ENCODE results near the gene AVPI1.
A peak's percentile ranks its signal among the peaks of the same experiment; 100 is the strongest.

Gene AVPI1

DNA sequence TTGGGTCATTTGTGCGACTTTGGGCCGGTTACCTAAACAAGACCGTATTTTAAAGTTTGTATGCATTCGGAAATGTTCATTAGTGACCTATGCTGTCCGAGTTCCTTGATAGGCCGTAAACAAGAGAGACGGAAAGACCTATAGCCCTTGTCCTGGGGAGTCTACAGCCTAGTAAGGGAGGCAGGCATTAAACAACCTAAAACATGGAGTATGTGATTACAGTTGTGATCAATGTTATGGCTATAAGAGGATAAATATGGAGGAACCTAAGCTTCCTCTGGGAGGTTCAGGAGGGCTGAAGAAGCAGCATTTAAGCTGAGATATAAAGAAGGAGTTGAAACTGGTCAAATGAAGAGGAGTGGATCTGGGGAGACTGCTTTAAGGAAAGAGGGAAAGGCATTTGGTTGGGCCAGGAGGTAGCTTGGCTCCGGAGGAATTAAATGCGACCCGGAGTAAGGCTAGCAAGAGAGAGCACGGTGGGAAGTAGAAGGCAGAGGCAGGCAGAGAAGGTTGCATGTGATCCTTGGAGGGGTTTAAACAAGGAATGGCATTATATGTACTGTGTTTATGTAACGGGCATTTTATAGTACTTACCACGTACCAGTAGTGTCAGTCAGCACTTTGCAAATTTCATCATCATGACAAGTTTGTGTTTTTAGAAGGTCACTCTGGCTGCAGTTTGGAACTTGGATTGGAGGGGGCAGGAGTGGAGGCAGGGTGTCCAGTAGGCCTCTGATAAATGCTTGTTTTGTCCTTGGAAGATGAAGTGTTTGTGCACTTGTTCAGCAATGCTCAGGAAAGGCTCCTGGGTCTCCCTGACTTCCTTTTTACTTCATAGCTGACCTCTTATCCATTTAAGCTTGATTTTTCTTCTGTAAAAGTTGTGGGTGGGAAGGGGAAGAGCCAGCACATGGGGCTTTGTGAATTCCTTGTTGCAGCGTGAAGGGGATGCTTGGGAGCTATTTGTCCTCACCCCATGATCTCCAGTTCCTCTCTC lies 1.0 kb upstream of the AVPI1 start:
- Histone ChIP-seq H3K36me3 (replicated peaks; ENCODE audit: low read depth, low read length) (no peaks in the 10 kb centered on the region), H3K9ac (ENCODE audit: low read length) (peak overlapping the region; percentile 74), H4K20me1 (ENCODE audit: insufficient read depth, low read length) (no peaks in the 10 kb centered on the region), H3K27me3 (ENCODE audit: low read depth, low read length) (no peaks in the 10 kb centered on the region), H3K27ac (ENCODE audit: low read length) (no peak overlapping the region), H3K4me1 (ENCODE audit: low read length) (peaks cover 9% of the 10 kb centered on the region), H3K4me3 (ENCODE audit: low read length) (peak overlapping the region; percentile 80), H3K9me3 (ENCODE audit: insufficient read depth, low read length) (no peaks in the 10 kb centered on the region), H3K4me2 (ENCODE audit: low read length) (peak overlapping the region; percentile 95), H3K79me2 (ENCODE audit: low read length) (no peaks in the 10 kb centered on the region), H2AFZ (ENCODE audit: low read depth, low read length) (peak overlapping the region; percentile 96)
- TF ChIP-seq CTCF (IDR thresholded peaks at IDR 0.05; ENCODE audit: low read depth, low read length) (no peak), EZH2phosphoT487 (IDR thresholded peaks at IDR 0.05; ENCODE audit: low read depth) (no peak)

DNA sequence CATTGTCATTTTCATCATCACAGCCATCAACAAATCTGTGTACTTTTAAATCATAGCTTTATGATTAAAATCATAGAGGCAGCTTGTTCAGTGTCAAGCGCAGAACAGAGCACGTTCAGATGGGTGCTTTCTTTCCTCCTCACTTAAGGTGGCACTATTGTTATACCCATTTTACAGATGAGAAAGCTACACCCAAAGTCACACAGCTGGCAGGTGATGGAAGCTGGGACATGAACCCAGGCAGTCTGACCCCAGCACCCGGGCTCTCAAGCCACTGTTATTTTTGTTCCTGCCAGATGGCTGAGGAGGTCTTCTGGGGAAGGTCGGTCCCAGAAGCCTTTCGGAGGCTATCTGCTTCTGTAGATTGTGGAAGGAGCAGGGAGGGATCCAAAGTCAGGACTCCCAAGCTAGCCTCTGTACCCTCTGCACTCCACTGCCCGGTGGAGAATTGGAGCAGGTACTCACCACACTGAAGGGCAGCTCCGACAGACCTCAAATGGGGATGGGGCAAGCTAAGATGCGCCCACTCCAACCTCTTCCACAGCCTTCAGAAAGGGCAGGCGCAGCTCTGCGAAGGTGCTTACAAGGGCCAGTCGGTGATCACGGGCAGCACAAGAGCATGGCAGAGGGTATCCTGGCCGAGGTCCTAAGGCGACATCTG lies 610 bp downstream of the AVPI1 start:
- Histone ChIP-seq H3K27ac (ENCODE audit: low read length) (no peak overlapping the region), H2AFZ (ENCODE audit: low read depth, low read length) (peak overlapping the region; percentile 83; the same call in 1 of the 2 replicates), H3K36me3 (replicated peaks; ENCODE audit: low read depth, low read length) (no peaks in the 10 kb centered on the region), H3K4me1 (ENCODE audit: low read length) (peaks cover 9% of the 10 kb centered on the region), H3K27me3 (ENCODE audit: low read depth, low read length) (no peaks in the 10 kb centered on the region), H3K9ac (ENCODE audit: low read length) (peak overlapping the region; percentile 48), H3K4me3 (ENCODE audit: low read length) (peak overlapping the region; percentile 80), H3K9me3 (ENCODE audit: insufficient read depth, low read length) (no peaks in the 10 kb centered on the region), H4K20me1 (ENCODE audit: insufficient read depth, low read length) (no peaks in the 10 kb centered on the region), H3K79me2 (ENCODE audit: low read length) (no peaks in the 10 kb centered on the region), H3K4me2 (ENCODE audit: low read length) (peak overlapping the region; percentile 95)
- TF ChIP-seq EZH2phosphoT487 (IDR thresholded peaks at IDR 0.05; ENCODE audit: low read depth) (no peak), CTCF (IDR thresholded peaks at IDR 0.05; ENCODE audit: low read depth, low read length) (peak; percentile 18; the same call in 1 of the 2 replicates)

- Histone ChIP-seq H3K27me3 (ENCODE audit: low read depth, low read length) (no peaks in the 10 kb centered on the region), H3K27ac (ENCODE audit: low read length) (no peak overlapping the region), H2AFZ (ENCODE audit: low read depth, low read length) (no peak overlapping the region), H3K36me3 (replicated peaks; ENCODE audit: low read depth, low read length) (no peaks in the 10 kb centered on the region), H3K4me1 (ENCODE audit: low read length) (peaks cover 9% of the 10 kb centered on the region), H4K20me1 (ENCODE audit: insufficient read depth, low read length) (no peaks in the 10 kb centered on the region), H3K9me3 (ENCODE audit: insufficient read depth, low read length) (no peaks in the 10 kb centered on the region), H3K4me2 (ENCODE audit: low read length) (no peak overlapping the region), H3K9ac (ENCODE audit: low read length) (no peak overlapping the region), H3K79me2 (ENCODE audit: low read length) (no peaks in the 10 kb centered on the region), H3K4me3 (ENCODE audit: low read length) (no peak overlapping the region)
- TF ChIP-seq CTCF (IDR thresholded peaks at IDR 0.05; ENCODE audit: low read depth, low read length) (no peak), EZH2phosphoT487 (IDR thresholded peaks at IDR 0.05; ENCODE audit: low read depth) (no peak)
These were observed 1.6 kb downstream of the AVPI1 start for GRCh38 chr10:97685395-97685958.

All from OCI-LY3 (cell line).